Measurements from ENCODE around the gene RIOK3. TPM values are rescaled to one million over a fixed set of nuclear protein-coding genes. Genes with fewer than 3 reads are reported as not detected.

Gene RIOK3
- total RNA-seq, 3 donors from 2014 or later (not counting 1 experiment from before 2014, with no cell fraction given): 164 to 233 (median 182) TPM

DNA sequence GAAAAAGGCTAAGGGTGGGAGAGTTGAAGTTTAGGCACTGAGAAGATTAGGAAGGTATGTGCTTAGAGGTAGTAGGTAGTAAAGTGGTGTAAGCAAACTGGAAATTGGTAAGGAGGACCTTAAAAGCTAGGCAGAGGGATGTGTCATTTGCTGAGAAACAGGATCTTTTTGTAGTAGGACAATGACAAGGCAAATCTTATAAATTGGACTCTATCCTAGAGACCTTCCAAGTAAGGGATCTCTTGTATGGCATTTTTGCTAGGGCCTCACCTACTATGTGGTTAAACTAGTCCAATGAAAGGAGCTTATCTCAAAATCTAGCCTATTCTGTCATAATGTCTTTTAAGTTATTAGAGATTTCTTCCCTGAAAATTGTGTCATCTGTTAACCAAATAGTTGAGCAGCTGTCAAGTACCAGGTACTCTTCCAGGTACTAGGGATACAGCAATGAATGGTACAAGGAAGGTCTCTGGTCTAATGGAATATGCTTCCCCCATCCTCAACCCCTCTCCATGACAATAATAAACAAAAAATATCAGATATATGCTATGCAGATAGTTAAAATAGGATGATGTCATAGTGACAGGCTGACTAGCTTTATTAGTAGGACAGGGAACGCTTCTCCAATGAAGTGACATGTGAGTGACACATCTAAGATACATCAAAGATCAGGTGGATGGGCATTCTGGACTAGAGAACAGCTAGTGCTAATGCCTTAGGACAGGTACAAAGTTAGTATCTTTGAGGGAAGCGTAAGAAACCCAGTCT lies 17.7 kb downstream of the RIOK3 start:
- Mint-ChIP-seq H3K27ac (peak overlapping the region in 1 of 2 donors; percentile 0), H3K27me3 (ENCODE audit: low read depth in 2 of 2) (no peaks in the 10 kb centered on the region), H3K4me3 (no peak overlapping the region), H3K36me3 (peaks cover 27% of the 10 kb centered on the region), H3K9me3 (no peaks in the 10 kb centered on the region), H3K4me1 (no peaks in the 10 kb centered on the region)
- no peak overlapping the region for H3K4me3 ChIP-seq (ENCODE audit: low read length)
- no peak for DNase-seq
- intact Hi-C loops (cut with micrococcal nuclease): no loop called here
- H3K9me3 ChIP-seq (ENCODE audit: control insufficient read depth, insufficient read depth, low read length): no peaks in the 10 kb centered on the region
- no peak for ATAC-seq
- no peaks in the 10 kb centered on the region for H3K27me3 ChIP-seq (ENCODE audit: control insufficient read depth, insufficient read depth, low read length)
- H3K4me1 ChIP-seq (ENCODE audit: control insufficient read depth, insufficient read depth, low read length): no peaks in the 10 kb centered on the region
- no peak overlapping the region for H3K27ac ChIP-seq (ENCODE audit: low read length)
- H3K36me3 ChIP-seq (ENCODE audit: control insufficient read depth, insufficient read depth, low read length): peaks cover 85% of the 10 kb centered on the region
- TF ChIP-seq, protein P1, sequence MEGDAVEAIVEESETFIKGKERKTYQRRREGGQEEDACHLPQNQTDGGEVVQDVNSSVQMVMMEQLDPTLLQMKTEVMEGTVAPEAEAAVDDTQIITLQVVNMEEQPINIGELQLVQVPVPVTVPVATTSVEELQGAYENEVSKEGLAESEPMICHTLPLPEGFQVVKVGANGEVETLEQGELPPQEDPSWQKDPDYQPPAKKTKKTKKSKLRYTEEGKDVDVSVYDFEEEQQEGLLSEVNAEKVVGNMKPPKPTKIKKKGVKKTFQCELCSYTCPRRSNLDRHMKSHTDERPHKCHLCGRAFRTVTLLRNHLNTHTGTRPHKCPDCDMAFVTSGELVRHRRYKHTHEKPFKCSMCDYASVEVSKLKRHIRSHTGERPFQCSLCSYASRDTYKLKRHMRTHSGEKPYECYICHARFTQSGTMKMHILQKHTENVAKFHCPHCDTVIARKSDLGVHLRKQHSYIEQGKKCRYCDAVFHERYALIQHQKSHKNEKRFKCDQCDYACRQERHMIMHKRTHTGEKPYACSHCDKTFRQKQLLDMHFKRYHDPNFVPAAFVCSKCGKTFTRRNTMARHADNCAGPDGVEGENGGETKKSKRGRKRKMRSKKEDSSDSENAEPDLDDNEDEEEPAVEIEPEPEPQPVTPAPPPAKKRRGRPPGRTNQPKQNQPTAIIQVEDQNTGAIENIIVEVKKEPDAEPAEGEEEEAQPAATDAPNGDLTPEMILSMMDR (IDR thresholded peaks at IDR 0.05): no peak
- WGBS (ENCODE audit: insufficient coverage): 98% methylated on average over 2 of the region's 2 CpGs

GRCh38 chr18:23471486-23471885 lies 18.4 kb downstream of the RIOK3 start:
- Histone ChIP-seq H3K36me3 (ENCODE audit: control insufficient read depth, insufficient read depth, low read length) (peaks cover 85% of the 10 kb centered on the region), H3K4me3 (ENCODE audit: low read length) (no peak overlapping the region), H3K9me3 (ENCODE audit: control insufficient read depth, insufficient read depth, low read length) (no peaks in the 10 kb centered on the region), H3K4me1 (ENCODE audit: control insufficient read depth, insufficient read depth, low read length) (no peaks in the 10 kb centered on the region), H3K27ac (ENCODE audit: low read length) (no peak overlapping the region), H3K27me3 (ENCODE audit: control insufficient read depth, insufficient read depth, low read length) (no peaks in the 10 kb centered on the region)
- Mint-ChIP-seq H3K27me3 (ENCODE audit: low read depth in 2 of 2) (no peaks in the 10 kb centered on the region), H3K36me3 (peaks cover 24% of the 10 kb centered on the region), H3K27ac (no peak overlapping the region), H3K4me1 (no peaks in the 10 kb centered on the region), H3K9me3 (no peaks in the 10 kb centered on the region), H3K4me3 (no peak overlapping the region)
- WGBS (ENCODE audit: insufficient coverage): 97% methylated on average over 6 of the region's 6 CpGs
- TF ChIP-seq, protein P1 (IDR thresholded peaks at IDR 0.05): no peak
- no peak for ATAC-seq
- no peak for DNase-seq
- intact Hi-C loops (cut with micrococcal nuclease): no loop called here

- no peak overlapping the region for H3K4me3 ChIP-seq (ENCODE audit: low read length)
- peaks cover 64% of the 10 kb centered on the region for H3K36me3 ChIP-seq (ENCODE audit: control insufficient read depth, insufficient read depth, low read length)
- DNase-seq (no peak), ATAC-seq (no peak)
- intact Hi-C loops (cut with micrococcal nuclease): no loop called here
- H3K9me3 ChIP-seq (ENCODE audit: control insufficient read depth, insufficient read depth, low read length): no peaks in the 10 kb centered on the region
- H3K27me3 Mint-ChIP-seq (ENCODE audit: low read depth in 2 of 2): no peaks in the 10 kb centered on the region
- H3K36me3 Mint-ChIP-seq: peaks cover 15% of the 10 kb centered on the region
- TF ChIP-seq, protein P1 (IDR thresholded peaks at IDR 0.05): no peak
- 43% methylated on average over 1 of the region's 3 CpGs for WGBS (ENCODE audit: insufficient coverage)
- no peaks in the 10 kb centered on the region for H3K4me1 Mint-ChIP-seq
- H3K27ac ChIP-seq (ENCODE audit: low read length): peak overlapping the region; percentile 59
- peaks cover 4% of the 10 kb centered on the region for H3K4me1 ChIP-seq (ENCODE audit: control insufficient read depth, insufficient read depth, low read length)
- H3K9me3 Mint-ChIP-seq: no peaks in the 10 kb centered on the region
- peak overlapping the region in 1 of 2 donors; percentile 16 for H3K27ac Mint-ChIP-seq
- no peak overlapping the region for H3K4me3 Mint-ChIP-seq
- no peaks in the 10 kb centered on the region for H3K27me3 ChIP-seq (ENCODE audit: control insufficient read depth, insufficient read depth, low read length)
Observed at GRCh38 chr18:23479829-23480505, 26.9 kb downstream of the RIOK3 start.
